GM21529 (cell line): ENCODE results near the gene MAX.
A peak's percentile ranks its signal among the peaks of the same experiment; 100 is the strongest.

ENCODE experiments used
- ATAC-seq: cut with Tn5 transposase; IDR thresholded peaks from one replicate; pipeline ENCODE4 v1.9.1; 2021; ENCODE audit not compliant: unreplicated experiment

MAX gene

DNA sequence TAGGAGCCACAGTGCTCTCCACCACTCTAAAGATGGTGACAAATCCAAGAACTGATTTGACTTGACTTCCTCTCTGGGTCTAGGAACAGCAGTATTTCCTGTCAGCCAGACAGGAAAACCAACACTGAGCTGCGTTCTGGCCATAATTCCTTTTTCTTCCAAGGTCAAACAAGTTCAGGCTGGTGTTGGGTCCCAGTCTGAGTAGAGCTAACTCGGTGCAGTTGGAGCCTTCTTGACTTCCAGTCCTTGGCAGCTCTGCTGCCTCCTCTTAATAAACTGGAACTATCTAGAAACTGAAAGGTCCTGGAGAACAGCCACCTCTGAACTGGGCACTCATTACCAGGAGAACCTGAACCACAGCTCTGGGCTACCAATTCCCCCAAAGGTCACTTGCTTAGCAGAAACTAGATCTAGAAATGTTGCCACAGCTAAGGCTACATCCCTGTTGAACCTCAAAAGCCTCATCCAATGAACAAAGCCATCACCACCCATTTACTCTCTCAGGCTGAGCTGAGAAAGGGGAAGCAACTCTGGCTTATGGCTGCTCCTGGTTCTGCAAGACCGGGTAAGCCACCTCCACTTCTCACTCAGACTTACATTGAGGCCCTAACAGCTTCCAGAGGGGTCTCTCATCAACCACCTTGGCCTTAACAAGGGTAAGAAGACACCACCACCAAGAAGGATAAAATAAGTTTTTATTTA, 27.7 kb downstream of the MAX start:
- no peak for ATAC-seq

DNA sequence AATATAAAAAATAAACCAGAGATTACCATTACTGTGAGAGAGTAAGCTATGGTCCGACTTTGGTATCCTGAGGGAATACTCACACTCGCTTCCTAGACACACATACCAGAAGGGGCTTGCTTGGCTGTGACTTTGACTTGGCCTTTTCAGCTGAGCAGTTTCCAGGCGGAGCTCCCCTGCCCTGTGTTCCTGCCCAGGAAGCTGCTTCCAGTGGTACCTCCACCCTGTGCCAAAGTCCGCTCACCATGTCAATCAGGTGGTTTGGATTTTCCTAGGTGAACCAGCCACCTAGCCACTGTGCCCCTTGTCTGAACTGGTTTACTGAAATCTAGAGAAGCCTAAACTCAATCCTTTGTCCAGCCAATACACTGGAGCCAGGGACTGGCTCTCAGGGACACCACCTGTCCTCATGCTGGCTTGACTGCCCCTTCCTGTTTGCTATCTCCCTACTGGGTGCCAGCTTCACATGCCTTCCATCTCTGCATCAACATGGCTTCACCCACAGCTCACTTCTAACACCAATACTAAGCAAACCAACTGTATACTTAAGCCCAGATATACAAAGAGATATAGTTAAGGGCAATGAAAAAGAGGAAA, 28.6 kb downstream of the MAX start:
- ATAC-seq = no peak

DNA sequence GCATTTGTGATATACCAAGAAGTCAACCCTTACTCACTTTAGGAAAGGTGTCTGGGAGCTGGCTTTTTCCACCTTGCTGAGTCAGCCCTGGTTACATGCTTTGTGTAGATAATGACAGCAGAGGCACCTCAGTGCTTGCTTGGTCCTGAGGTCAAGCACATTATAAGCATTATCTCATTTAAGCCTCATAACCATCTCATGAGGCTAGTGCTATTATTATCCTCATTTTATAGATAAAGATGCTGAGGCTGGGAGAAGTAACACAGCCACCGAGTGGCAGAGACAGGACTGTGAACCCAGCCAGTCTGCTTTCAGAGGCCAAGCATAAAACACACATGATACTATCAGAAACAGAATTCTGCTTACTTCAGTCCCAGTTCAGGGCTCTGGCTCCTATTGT, 29.4 kb downstream of the MAX start:
- no peak for ATAC-seq

DNA sequence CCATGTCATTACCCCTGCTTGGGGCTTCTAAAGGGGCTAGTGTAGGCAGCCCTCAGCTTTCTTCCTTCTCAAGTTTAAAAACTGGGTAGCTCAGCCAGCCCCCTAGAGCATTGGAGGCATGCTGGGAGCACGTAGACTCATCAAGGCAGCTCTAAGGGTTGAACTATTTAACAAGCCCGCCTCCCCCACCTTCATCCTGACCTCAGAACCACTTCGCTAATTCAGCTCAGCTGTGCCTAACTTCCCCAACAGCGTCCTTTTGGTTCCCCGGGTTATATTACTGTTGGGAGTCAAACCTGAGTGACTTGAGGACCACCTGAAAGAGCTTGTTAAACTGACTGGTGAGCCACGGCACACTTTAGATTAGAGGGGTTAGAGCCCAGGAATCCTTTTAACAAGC, 30.1 kb downstream of the MAX start:
- ATAC-seq = no peak

DNA sequence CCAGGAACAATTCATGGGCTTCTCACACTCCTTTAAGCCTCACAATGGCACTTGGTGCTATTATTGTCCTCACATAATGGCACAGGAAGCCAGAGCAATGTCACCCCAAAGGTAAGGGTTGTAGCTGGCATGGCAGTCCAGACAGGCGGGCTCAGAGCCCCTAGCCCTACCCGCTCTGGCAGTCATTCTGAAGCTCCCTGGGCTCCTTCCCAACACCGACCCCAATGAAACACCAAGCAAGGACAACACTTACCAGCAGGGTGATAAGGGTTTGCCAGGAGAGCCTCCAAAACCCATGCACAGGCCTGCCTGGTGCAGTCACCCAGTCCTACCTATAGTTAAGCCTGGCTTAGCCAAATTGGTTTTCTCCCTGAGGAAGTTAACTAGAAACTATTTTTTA, 30.8 kb downstream of the MAX start:
- ATAC-seq = no peak

DNA sequence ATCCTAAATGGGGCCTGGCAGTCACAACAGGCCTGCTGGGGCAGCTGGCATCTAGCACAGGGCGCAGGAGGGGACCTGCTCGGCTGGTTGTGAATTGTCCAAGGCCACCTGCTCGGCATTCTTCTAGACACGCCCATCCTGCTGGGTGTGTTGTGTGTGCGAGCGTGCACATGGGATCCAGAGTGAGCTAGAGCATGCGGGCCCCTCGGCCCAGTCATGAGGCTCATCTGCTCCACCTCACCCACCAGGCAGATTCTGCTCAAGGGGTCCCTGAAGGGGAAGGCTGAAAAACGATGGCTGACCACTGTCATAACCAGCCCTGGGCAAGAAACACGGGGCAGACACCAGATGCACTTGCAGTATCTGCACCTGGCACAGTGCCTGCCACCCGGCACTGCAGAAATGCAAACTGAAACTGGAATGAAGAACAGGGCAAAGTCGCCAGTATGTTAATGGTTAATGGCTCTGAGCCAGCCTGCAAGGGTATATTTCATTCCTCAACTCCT, 31.8 kb downstream of the MAX start:
- ATAC-seq = no peak

DNA sequence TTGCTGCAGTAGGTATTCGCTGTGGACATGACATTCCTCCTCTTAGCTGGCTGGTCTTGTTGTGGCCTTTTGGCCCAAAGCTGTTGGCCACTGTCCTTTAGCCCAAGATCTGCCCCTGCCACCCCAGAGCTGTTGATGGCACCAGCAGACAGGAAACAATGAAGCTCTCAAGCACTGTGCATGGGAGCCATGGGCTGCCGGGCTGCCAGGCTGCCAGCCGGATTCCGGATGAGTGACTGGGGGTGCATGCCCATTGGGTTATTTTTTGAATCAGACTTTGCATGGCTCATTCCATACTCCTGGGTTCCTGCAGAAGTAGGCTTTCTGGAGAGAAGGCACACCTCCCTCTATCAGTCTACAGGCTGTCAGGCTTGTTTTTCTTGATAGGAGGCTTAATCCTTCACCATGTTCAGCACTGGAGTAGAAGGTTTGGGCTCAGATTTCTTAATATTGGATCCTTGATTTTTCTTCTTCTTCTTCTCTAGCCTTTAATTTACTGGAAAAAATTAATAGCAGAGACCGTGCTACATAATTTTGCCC, 32.4 kb downstream of the MAX start:
- ATAC-seq = no peak

DNA sequence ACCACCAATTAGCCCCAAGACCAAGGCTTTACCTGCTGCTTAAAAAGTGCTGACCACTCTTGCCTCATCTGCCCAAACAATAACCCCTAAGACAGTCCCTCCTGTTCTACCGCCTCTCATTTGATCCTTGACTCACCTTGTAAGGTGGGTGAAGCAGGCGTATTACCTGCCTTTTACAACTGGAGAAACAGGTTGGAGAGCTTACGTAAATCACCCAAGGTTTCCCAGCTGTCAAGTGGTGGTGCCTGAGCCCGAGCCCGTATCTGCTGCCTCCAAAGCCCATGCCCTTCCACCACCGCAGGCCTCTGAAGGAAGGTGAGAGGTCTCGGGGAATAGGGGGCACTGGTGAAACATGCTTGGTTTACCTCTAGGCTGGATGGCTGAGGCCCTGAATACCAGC, 36.6 kb downstream of the MAX start:
- no peak for ATAC-seq

DNA sequence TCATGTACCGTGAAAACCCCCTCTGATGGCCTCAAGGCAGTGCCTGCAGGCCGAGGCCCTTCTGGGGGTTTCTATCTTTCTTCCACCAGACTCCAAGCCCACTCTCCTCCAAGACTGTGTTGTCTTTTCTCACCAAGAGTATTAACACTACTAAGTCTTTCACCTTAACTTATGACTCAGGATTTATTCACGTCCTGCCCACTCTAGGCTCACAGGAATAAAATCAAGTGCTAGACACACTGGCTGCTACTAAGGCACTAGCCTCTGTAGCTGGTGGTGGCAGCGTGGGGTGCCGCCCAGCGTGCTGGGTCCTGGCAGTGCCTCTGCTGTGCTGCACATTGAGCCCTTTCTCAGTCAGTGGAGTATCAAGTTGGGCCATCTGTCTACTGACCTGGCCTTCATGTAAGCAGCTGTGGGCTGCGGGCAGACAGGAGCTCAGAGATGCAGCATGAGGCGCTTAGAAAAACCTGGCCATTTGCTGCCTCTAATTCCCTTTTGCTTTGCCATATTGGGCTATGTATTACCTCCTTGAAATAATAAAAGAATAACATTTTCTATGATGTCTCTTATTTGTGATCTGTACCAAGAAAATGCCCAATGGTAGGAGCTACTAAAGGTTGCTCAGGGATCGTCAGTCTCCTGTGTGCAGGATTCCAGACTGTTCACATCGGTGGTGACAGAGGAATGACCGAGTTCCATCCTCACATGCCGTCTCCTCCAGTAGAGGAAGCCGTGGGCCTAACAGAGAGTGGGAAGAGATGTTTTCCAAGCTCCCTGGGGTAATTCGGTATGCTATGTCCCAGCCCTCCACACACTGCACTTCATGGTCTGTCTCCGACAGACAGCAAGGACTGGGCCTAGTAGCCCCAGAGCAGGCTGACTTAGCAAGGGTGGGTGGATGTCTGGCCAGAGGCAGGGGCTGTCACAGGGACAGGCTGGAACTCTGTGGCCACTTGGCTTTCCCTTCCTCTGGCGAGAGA, 39.9 kb downstream of the MAX start:
- ATAC-seq = no peak

DNA sequence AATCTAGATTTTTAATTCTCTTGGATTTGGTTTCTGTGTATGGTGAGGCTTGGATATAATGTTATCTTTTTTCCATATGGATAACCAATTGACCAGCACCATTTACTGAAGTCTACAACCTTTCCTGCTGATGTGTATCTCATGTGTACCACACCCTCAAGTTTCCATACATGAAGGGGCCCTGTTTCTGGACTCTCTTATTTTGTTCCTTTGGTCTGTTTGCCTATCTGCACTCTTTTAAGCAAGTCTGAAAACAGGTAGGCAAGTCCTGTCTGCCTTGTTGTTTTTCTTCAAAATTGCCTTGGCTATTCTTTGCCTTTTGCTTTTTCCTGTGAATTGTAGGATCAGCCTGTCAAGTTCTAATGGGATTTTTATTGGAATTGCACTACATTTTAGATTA, 44.6 kb downstream of the MAX start:
- ATAC-seq = no peak

DNA sequence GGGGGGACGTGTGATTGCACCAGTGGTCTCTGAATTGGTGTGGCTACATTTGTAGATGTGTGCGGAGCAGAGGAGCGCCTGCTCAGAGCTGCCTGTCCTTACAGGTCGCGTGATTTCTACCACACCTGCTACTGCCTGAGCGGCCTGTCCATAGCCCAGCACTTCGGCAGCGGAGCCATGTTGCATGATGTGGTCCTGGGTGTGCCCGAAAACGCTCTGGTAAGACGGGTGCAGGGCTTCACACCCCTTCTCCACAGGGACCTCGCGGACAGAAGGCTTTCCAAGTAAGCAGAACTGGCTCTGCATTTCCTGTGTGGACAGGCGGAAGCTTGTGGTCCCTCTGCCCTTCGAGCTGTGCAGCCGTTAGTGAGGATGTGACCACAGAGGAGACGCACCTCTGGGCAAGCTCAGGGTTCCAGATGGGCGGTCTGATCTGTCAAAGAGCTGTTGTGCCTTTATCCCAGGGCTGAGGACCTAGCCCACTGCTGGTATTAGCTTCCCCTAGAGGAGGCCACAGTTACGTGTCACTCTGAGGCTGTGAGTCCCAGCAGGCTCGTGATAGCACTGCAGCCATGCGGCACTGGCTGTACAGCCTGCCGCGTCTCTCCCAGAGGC, 47.7 kb downstream of the MAX start:
- ATAC-seq = no peak

DNA sequence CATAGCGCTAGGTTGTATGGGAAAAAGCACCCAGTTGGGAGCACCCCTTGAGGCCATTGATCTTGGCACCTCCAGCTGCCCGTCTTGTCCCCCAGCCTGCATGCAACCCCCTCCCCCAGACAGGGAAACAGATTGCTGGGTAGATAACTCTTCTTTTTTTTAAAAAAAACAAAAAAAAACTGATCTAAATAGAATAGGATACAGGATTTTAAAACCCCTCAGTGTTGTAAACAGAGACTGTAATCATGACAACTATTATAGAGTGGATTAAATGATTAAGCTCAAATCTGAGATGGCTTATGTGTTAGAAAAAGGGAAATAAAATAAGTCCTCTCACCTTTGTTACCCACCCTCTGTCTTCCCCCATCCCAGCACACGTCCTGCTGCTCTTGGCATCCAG, 48.9 kb downstream of the MAX start:
- ATAC-seq = no peak

DNA sequence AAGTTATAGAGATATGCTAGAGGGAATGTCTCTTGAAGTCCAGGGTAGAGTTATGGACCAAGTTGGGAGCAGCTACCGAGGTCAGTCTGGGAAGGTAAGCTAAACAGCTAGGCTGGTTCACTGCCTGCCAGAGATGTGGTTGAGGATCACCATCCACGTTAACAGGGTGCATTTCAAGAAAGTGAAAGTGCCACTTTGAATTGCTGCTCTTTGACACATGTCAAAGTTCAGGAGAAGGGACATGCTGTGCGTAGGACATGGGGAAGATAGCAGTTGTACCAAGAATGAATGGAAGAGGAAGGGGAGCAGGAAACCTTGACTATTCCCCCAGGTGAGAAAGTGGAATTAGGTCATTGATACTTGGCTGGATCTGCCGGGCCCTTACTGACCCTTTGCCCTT, 49.5 kb downstream of the MAX start:
- no peak for ATAC-seq

DNA sequence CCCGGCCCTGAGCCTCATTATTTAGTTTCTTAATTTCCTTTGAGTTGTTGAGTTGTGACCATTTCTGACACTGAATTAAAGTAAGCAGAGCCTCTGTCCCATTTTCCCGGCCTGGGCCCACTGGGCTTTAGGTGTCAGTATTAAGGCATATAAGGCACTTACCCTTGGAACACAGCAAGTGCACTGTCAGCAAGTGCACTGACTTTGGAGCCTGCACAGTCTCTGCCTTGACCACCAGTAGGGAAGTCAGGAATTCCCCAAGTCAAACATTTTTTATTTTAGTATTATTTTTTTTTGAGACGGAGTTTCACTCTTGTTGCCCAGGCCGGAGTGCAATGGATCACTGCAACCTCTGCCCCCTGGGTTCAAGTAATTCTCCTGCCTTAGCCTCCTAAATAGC, 56.6 kb downstream of the MAX start:
- no peak for ATAC-seq

DNA sequence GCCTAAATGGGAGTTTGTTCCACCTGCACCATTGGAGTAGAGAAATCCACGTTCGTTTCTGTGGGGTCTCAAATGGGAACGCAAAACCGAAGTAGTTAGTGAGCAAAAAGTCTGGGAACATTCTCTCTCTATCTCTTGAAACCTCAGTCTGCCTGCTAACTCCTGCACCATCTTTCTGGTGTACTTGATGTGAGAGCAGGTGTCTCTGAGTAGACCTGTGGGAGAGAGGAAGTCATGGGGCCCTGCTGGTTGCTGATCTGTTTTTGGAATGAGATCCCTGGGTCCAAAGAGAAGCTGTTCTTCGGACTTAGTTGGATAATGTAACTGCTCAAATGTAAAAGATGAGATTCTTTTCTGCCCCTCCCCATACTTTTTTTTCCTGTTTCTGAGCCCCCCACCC, 57.3 kb downstream of the MAX start:
- no peak for ATAC-seq

DNA sequence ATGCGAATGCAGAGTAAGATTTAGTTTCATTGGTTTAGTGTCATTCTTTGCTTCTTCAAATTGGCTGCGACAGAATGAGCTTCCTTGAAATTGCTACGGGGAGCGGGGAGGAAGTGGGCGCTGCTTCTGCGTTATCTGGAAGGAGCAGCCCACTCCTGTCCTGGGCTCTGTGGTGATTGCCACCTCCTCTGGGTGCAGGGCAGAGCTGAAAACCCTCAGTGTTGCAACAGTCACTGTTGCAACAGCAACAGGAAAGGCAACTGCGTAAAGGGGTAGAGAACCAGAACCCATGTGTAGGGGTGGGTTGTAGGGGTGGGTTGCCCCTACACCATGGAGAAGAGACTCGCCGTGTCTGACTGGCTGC, 57.7 kb downstream of the MAX start:
- no peak for ATAC-seq

DNA sequence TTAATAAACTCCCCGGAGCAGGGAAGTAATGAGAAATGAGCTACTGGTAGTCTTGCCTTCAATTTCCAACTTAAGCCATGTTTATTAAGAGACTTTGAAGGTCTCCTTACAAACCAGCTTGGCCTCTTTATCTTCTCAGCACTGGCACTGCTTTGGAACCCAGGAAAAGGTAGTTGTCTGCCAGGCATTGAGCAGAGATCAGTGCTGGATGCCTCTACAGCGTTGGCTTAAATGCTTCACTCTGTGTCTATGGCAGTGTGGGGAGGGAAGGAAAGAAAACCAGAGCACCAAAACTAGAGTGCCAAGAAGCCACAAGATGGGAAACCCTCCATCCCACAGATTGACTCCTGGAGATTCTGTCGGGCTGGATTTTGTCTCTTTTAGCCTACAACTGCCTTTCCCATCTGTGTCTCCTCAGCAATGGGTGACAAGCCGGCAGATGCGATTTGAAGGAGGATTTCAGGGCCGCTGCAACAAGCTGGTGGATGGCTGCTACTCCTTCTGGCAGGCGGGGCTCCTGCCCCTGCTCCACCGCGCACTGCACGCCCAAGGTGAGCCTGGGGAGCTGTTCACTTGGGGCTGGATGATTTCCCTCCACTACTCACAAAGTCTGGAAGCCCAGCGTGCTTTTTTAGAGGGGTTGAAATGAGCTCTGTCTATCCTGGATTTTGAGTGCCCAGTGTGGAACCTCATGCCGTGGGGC, 58.3 kb downstream of the MAX start:
- ATAC-seq = no peak

DNA sequence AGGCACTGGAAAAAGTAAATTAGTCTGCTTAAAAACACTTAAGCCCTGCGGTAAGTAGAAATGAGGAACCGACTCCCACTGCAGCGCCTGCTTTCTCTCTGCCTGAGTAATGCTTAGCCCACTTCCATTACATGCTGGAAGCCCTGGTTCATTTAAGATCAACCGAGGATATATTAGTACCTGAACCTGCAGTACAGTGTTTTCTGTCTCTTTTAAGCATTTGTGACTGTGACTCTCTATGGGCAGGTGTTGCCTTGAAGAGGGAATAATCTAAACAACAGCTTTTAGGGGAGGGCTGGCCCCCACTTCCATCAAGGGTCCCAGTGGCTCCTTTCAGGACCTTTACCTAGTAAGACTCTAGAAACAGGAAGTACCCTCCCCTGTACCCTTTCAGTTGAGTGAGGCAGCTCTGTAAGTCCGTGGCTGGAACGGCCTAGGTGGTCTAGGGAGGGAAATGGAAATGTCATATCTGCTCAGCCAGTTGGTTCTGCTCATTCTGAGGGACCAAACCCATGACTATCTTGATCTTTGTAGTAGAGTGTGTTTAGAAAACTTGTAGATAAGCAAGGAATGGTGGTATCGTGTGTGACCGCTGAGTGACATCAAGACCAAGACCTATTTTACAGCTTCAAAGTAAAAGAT, 59.5 kb downstream of the MAX start:
- peak; percentile 71 for ATAC-seq

DNA sequence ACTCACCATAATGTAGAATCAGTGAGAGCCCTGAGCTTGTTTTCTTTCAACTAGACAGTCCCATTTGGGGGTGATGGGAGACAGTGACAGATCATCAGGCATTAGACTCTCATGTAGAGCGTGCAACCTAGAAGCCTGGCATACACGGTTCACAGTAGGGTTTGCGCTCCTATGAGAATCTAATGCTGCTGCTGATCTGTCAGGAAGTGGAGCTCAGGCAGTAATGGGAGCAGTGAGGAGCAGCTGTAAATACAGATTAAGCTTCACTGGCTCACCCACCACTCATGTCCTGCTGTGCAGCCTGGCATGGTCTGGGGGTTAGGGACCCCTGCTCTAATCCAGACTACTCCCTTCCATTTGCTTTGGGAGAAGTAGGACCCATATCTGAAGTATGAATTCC, 60.0 kb downstream of the MAX start:
- peak; percentile 22 for ATAC-seq

DNA sequence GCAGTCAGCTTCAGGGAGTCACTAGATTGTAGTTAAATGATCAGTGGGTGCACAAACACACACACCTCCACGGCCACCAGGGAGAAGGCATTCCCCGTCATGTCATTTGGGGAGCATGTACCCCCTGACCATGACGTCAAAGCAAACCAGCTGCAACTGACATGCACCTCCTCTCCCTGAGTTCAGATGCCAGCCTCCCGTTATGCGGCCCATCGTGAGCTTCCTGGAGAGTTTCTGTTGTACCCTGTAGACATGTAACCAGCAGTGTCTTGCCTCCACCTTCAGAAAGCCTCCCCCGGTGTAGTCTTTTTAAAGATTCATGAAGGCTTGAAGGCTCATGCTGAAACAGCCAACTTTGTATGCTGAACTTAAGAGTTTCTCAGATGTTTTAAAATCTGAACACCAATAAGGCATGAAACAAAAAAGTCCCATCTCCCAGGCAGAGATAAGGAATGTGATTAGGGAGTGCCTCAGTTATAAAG, 60.8 kb downstream of the MAX start:
- no peak for ATAC-seq
